Gastroesophageal sphincter (tissue), 4 donors: ENCODE results near the gene CACNA1D. TPM values are rescaled to one million over a fixed set of nuclear protein-coding genes. Genes with fewer than 3 reads are reported as not detected.

ENCODE experiments used
- ATAC-seq: fragments of 150-250 bp; one replicate; pipeline ENCODE4 v1.9.1; 2016; ENCODE audit warnings: mild to moderate bottlenecking, moderate library complexity
- H3K27ac ChIP-seq, 4 donors: fragments of 200-600 bp; sonication (generic) in 3 of 4; 1 replicate in 3 of 4; 2 replicates in 1 of 4; pipeline ENCODE4 v1.5.1; 2016 to 2019
- H3K27me3 ChIP-seq: fragments of 200-600 bp; sonication (generic); one replicate; pipeline ENCODE4 v1.5.1; 2019
- H3K36me3 ChIP-seq, 2 donors: fragments of 200-600 bp; sonication (generic); one replicate each; pipeline ENCODE4 v1.5.1; 2019; ENCODE audit warnings: control low read depth in 1 of 2
- H3K4me1 ChIP-seq, 3 donors: fragments of 200-600 bp; sonication (generic); 1 replicate in 2 of 3; 2 replicates in 1 of 3; pipeline ENCODE4 v1.5.1; 2016 to 2019; ENCODE audit warnings: control low read depth in 2 of 3
- H3K4me3 ChIP-seq, 2 donors: fragments of 200-600 bp; sonication (generic); one replicate each; pipeline ENCODE4 v1.5.1; 2019; ENCODE audit warnings: mild to moderate bottlenecking in 1 of 2, moderate library complexity in 1 of 2
- H3K9me3 ChIP-seq, 3 donors: fragments of 200-600 bp; sonication (generic); one replicate each; pipeline ENCODE4 v1.5.1; 2017 to 2019; ENCODE audit warnings: control low read depth in 2 of 3
- CTCF ChIP-seq, 4 experiments: fragments of 200-600 bp in 2 of 4; fragments of 450-650 bp in 2 of 4; sonication (generic) in 1 of 4; IDR thresholded peaks; one replicate each; pipeline ENCODE4 v1.5.1; 2017 to 2019; ENCODE audit warnings: antibody characterized with exemption in 4 of 4, mild to moderate bottlenecking in 2 of 4, moderate library complexity in 2 of 4
- EP300 ChIP-seq: sonication (generic); formaldehyde crosslinking; IDR thresholded peaks from one replicate; pipeline ENCODE4 v1.6.1; 2017; ENCODE audit warnings: antibody characterized with exemption, mild to moderate bottlenecking
- POLR2A ChIP-seq, 2 donors: fragments of 450-650 bp; IDR thresholded peaks; one replicate each; pipeline ENCODE4 v1.6.1; 2017; ENCODE audit warnings: antibody characterized with exemption in 2 of 2, mild to moderate bottlenecking in 2 of 2, moderate library complexity in 1 of 2
- POLR2AphosphoS5 ChIP-seq: sonication (generic); formaldehyde crosslinking; IDR thresholded peaks from one replicate; pipeline ENCODE4 v1.6.1; 2017; ENCODE audit warnings: antibody characterized with exemption
- WGBS, 2 donors: methylation state at CpG; one replicate each; pipeline ENCODE4 v1.1.5; 2018; ENCODE audit warnings: low coverage in 1 of 2; 5-methylcytosine and 5-hydroxymethylcytosine counted together
- total RNA-seq, 4 donors: library from RNA; depleted of rRNA; stranded (reverse); fragments of >200 nt; gene quantifications; one replicate each; pipeline ENCODE4 v1.1.0, GENCODE V29; 2016

CACNA1D gene
- total RNA-seq, 4 donors from 2014 or later: 0.52 to 5.7 (median 3.6) TPM

DNA sequence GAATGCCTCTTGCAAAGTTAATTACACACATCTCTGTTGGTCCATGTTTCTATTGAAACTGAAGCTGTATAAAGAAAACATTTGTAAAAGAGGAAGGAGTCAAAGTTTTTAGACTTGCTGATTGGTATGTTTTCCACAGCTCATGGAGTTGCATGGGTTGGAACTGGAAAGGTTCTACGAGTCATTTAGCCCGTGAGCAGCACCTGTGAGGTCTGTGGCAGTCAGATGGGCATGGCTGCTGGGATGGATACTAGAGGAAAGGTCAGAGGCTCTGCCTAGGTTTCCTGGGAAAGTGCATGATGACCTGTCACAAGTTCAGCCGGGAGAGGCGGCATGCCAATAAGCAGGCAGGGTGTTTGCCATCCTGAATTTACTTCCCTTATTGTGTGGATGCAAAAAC is 155.4 kb downstream of the CACNA1D start:
- WGBS, 2 donors: 90% methylated on average over 4 of the region's 4 CpGs; no CpG with 5 or more reads in 1 of the 2 donors
- Histone ChIP-seq H3K27me3 (no peaks in the 10 kb centered on the region), H3K9me3 (no peaks in the 10 kb centered on the region), H3K36me3 (no peaks in the 10 kb centered on the region), H3K4me3 (no peak overlapping the region), H3K27ac (no peak overlapping the region), H3K4me1 (peaks cover 0 to 7% (median 0%) of the 10 kb centered on the region in 3 donors)
- TF ChIP-seq POLR2AphosphoS5 (no peak), POLR2A (IDR thresholded peaks at IDR 0.05) (no peak), CTCF (IDR thresholded peaks at IDR 0.05) (no peak), EP300 (no peak)
- no peak for ATAC-seq

DNA sequence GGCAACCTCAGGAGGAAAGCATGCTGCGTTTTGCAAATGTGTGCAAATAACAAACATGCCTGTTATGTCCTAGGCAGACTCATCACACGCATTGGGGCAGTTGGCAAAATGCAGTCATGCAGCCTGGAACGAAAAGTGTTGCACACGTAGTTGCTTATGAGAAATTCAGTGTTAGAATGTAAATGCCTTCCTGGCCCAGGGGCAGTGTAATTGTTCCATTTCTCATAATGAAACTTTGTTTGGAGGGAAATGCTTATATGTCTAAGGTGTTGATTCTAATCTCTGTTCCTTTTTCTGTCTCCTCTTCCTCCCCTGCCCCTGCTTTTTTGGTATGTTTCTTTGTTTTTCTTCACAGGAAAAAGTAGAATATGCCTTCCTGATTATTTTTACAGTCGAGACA is 156.0 kb downstream of the CACNA1D start:
- H3K9me3 ChIP-seq: no peaks in the 10 kb centered on the region
- no peak for ATAC-seq
- 47 to 55% methylated on average over 5 of the region's 5 CpGs for WGBS, 2 donors
- peaks cover 0 to 7% (median 0%) of the 10 kb centered on the region in 3 donors for H3K4me1 ChIP-seq
- H3K27ac ChIP-seq: no peak overlapping the region
- H3K27me3 ChIP-seq: no peaks in the 10 kb centered on the region
- no peak overlapping the region for H3K4me3 ChIP-seq
- TF ChIP-seq POLR2A (IDR thresholded peaks at IDR 0.05) (no peak), POLR2AphosphoS5 (no peak), EP300 (no peak), CTCF (IDR thresholded peaks at IDR 0.05) (no peak)
- H3K36me3 ChIP-seq: no peaks in the 10 kb centered on the region

- H3K27ac ChIP-seq: no peak overlapping the region
- no peak for TF ChIP-seq EP300
- TF ChIP-seq CTCF (IDR thresholded peaks at IDR 0.05): no peak
- TF ChIP-seq POLR2A (IDR thresholded peaks at IDR 0.05): no peak
- TF ChIP-seq POLR2AphosphoS5: peak; percentile 25
- H3K36me3 ChIP-seq: no peaks in the 10 kb centered on the region
- H3K4me3 ChIP-seq: no peak overlapping the region
- WGBS, 2 donors: 32 to 46% methylated on average over 3 to 5 of the region's 5 CpGs
- H3K9me3 ChIP-seq: no peaks in the 10 kb centered on the region
- H3K27me3 ChIP-seq: no peaks in the 10 kb centered on the region
- H3K4me1 ChIP-seq: peaks cover 0 to 7% (median 0%) of the 10 kb centered on the region in 3 donors
- ATAC-seq: no peak
Observed at GRCh38 chr3:53650928-53651661, 156.7 kb downstream of the CACNA1D start.

DNA sequence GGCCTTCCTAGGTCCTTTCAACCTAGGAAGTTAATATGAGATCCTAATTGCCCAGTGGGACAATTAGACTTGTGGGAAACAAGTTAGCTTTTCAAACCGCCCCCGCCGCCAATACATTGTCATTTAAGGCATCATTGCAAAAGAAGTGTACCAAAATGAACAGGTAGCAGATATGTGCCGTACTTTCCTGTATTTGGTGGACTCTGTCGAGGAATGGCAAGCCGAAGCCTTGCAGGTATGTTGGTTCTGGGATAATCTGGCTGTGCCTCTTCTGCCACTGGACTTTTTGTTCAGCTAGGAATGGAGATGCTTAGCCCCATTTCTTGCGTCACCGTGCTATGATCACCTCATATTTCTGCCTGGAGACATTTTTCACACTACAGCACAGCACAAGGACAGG is 157.5 kb downstream of the CACNA1D start:
- Histone ChIP-seq H3K36me3 (no peaks in the 10 kb centered on the region), H3K4me1 (peaks cover 0 to 7% (median 0%) of the 10 kb centered on the region in 3 donors), H3K4me3 (no peak overlapping the region), H3K27ac (no peak overlapping the region), H3K27me3 (no peaks in the 10 kb centered on the region), H3K9me3 (no peaks in the 10 kb centered on the region)
- TF ChIP-seq CTCF (IDR thresholded peaks at IDR 0.05): no peak
- TF ChIP-seq EP300: no peak
- no peak for TF ChIP-seq POLR2A (IDR thresholded peaks at IDR 0.05)
- TF ChIP-seq POLR2AphosphoS5: no peak
- no peak for ATAC-seq
- 98 to 100% methylated on average over 2 to 8 of the region's 8 CpGs for WGBS, 2 donors

GRCh38 chr3:53657651-53658050 is 163.2 kb downstream of the CACNA1D start:
- Histone ChIP-seq H3K4me1 (no peaks in the 10 kb centered on the region), H3K4me3 (no peak overlapping the region), H3K36me3 (no peaks in the 10 kb centered on the region), H3K9me3 (peaks cover 0 to 19% (median 0%) of the 10 kb centered on the region in 3 donors), H3K27me3 (no peaks in the 10 kb centered on the region), H3K27ac (no peak overlapping the region)
- no peak for TF ChIP-seq EP300
- TF ChIP-seq CTCF (IDR thresholded peaks at IDR 0.05): no peak
- no peak for TF ChIP-seq POLR2A (IDR thresholded peaks at IDR 0.05)
- no peak for TF ChIP-seq POLR2AphosphoS5
- WGBS, 2 donors: 33 to 47% methylated on average over 1 of the region's 1 CpG
- ATAC-seq: no peak
